ENCODE measurements around the gene VMO1.

- TF ChIP-seq CTCF (IDR thresholded peaks at IDR 0.05; ENCODE audit: extremely low read depth in 1 of 2, insufficient read depth in 1 of 2, low read depth in 1 of 2, low read length in 2 of 2) (no peak), POLR2A (IDR thresholded peaks at IDR 0.05; ENCODE audit: low read depth, low read length) (no peak), EZH2 (IDR thresholded peaks at IDR 0.05; ENCODE audit: borderline replicate concordance, low read depth, low read length, severe bottlenecking) (no peak), POLR2AphosphoS5 (IDR thresholded peaks at IDR 0.05; ENCODE audit: insufficient read depth, low read depth, low read length) (no peak), GATA2 (IDR thresholded peaks at IDR 0.05; ENCODE audit: insufficient read depth, insufficient read length, low read depth, low read length) (no peak), MAX (IDR thresholded peaks at IDR 0.05; ENCODE audit: insufficient read depth, insufficient read length) (no peak), FOS (IDR thresholded peaks at IDR 0.05; ENCODE audit: borderline replicate concordance, insufficient read depth, low read length) (no peak), MYC (IDR thresholded peaks at IDR 0.05; ENCODE audit: low read depth, low read length) (no peak)
Measured at GRCh38 chr17:4782652-4783051, 3.5 kb downstream of the VMO1 start.
